GM04504 (cell line): ENCODE data around the gene ARHGEF38.
"Not testable (repeated sequence)": the region's sequence is repeated elsewhere in the genome, so short reads cannot be mapped to it uniquely, and the experiment has no call there.

Source experiments
- DNase-seq: peaks from one replicate; pipeline ENCODE4 v3.0.0-alpha.2; 2012; ENCODE audit warnings: low read depth

Gene ARHGEF38

GRCh38 chr4:105609819-105610218 lies 57.4 kb downstream of the ARHGEF38 start:
- DNase-seq = not testable (repeated sequence)

- DNase-seq = no peak
These were observed 60.9 kb downstream of the ARHGEF38 start for GRCh38 chr4:105613306-105613705.

- DNase-seq = no peak
These were observed 66.9 kb downstream of the ARHGEF38 start for GRCh38 chr4:105619188-105619931.

- no peak for DNase-seq
These were observed 68.4 kb downstream of the ARHGEF38 start for GRCh38 chr4:105620640-105621323.

- DNase-seq = no peak
These were observed 69.8 kb downstream of the ARHGEF38 start for GRCh38 chr4:105622269-105622668.

GRCh38 chr4:105623099-105623498 lies 70.7 kb downstream of the ARHGEF38 start:
- no peak for DNase-seq

- DNase-seq = no peak
These were observed 72.1 kb downstream of the ARHGEF38 start for GRCh38 chr4:105624530-105624929.

GRCh38 chr4:105625214-105625613 lies 72.8 kb downstream of the ARHGEF38 start:
- DNase-seq = no peak

- no peak for DNase-seq
These were observed 74.4 kb downstream of the ARHGEF38 start for GRCh38 chr4:105626846-105627245.

- no peak for DNase-seq
These were observed 75.2 kb downstream of the ARHGEF38 start for GRCh38 chr4:105627620-105628019.

- no peak for DNase-seq
These were observed 78.5 kb downstream of the ARHGEF38 start for GRCh38 chr4:105630670-105631655.

GRCh38 chr4:105631818-105632400 lies 79.5 kb downstream of the ARHGEF38 start:
- no peak for DNase-seq

GRCh38 chr4:105632599-105632998 lies 80.2 kb downstream of the ARHGEF38 start:
- no peak for DNase-seq

GRCh38 chr4:105633241-105633640 lies 80.8 kb downstream of the ARHGEF38 start:
- DNase-seq = no peak

- DNase-seq = no peak
These were observed 82.1 kb downstream of the ARHGEF38 start for GRCh38 chr4:105634402-105635080.

- DNase-seq = no peak
These were observed 85.2 kb downstream of the ARHGEF38 start for GRCh38 chr4:105637408-105638176.

- no peak for DNase-seq
These were observed 89.4 kb downstream of the ARHGEF38 start for GRCh38 chr4:105641845-105642244.

- DNase-seq = no peak
These were observed 91.8 kb downstream of the ARHGEF38 start for GRCh38 chr4:105644257-105644656.

- no peak for DNase-seq
These were observed 93.0 kb downstream of the ARHGEF38 start for GRCh38 chr4:105645440-105645839.

GRCh38 chr4:105650190-105650589 lies 97.8 kb downstream of the ARHGEF38 start:
- no peak for DNase-seq

- DNase-seq = no peak
These were observed 99.5 kb downstream of the ARHGEF38 start for GRCh38 chr4:105651884-105652283.
